K562 (cell line): Measurements from ENCODE around the gene MYMX. TPM values are rescaled to one million over a fixed set of nuclear protein-coding genes. Genes with fewer than 3 reads are reported as not detected.
A peak's percentile ranks its signal among the peaks of the same experiment; 100 is the strongest.

Source experiments
- AFF1 ChIP-seq, 2 experiments: fragments of 450-650 bp; IDR thresholded peaks; 2 replicates each; pipeline ENCODE4 v1.6.1; 2018; ENCODE audit warnings: mild to moderate bottlenecking in 2 of 2, low read depth in 1 of 2; ENCODE audit not compliant: partially characterized antibody in 2 of 2
- ARHGAP35 ChIP-seq: fragments of 450-650 bp; IDR thresholded peaks from 2 replicates; pipeline ENCODE4 v1.6.1; 2018; ENCODE audit not compliant: partially characterized antibody
- ATF7 ChIP-seq: fragments of 450-650 bp; IDR thresholded peaks from 2 replicates; pipeline ENCODE4 v1.7.1; 2014; ENCODE audit warnings: mild to moderate bottlenecking, moderate library complexity
- ETS2 ChIP-seq: IDR thresholded peaks from 2 replicates; pipeline ENCODE4 v1.6.1; 2016; ENCODE audit warnings: borderline replicate concordance, missing genetic modification characterization, mild to moderate bottlenecking, moderate library complexity, missing compliant biosample characterization; ENCODE audit not compliant: poor library complexity, severe bottlenecking
- HCFC1 ChIP-seq: IDR thresholded peaks from 2 replicates; pipeline ENCODE4 v1.6.1; 2012; ENCODE audit warnings: low read depth, low read length, improper control_type of control experiment
- PKNOX1 ChIP-seq: fragments of 450-650 bp; IDR thresholded peaks from 2 replicates; pipeline ENCODE4 v1.6.1; 2016
- ZKSCAN1 ChIP-seq: fragments of 150-350 bp; IDR thresholded peaks from 2 replicates; pipeline ENCODE4 v1.6.1; 2016; ENCODE audit warnings: low read depth, low read length
- polyA plus RNA-seq, 8 experiments: library from polyadenylated mRNA; depleted of rRNA in 4 of 8; stranded (reverse) in 5 of 8; unstranded in 3 of 8; fragments of >200 nt; fragmentation: Nextera tagmentation in 2 of 8; fragmentation: Illumina TruSeq in 1 of 8; extraction: Ambion mirVana in 2 of 8; extraction: Trizol in 1 of 8; gene quantifications; 2 replicates each; pipeline versions ENCODE4 v1.2.1 to v1.2.3, GENCODE V29; 2011 to 2014; ENCODE audit warnings: inconsistent platforms in 1 of 8, missing spikeins in 1 of 8
- total RNA-seq, 7 experiments: library from RNA; depleted of rRNA in 6 of 7; stranded (reverse); fragments of >200 nt in 6 of 7; fragmentation: Illumina TruSeq in 2 of 7; extraction: Trizol in 2 of 7; gene quantifications; 2 replicates each; pipeline versions ENCODE4 v1.2.1 to v1.2.3, GENCODE V29; 2011 to 2021; ENCODE audit warnings: low replicate concordance in 1 of 7

The MYMX gene
- total and polyA plus RNA-seq, 9 of the 15 experiments (the other 6 are each of a cell fraction or from before 2014, with no cell fraction given), result 0.12 TPM; not detected in 8

- no peak for TF ChIP-seq ETS2
- no peak for TF ChIP-seq AFF1 (IDR thresholded peaks at IDR 0.05; ENCODE audit: low read depth in 1 of 2, partially characterized antibody in 2 of 2)
- no peak for TF ChIP-seq ARHGAP35
- peak; percentile 34 for TF ChIP-seq PKNOX1
- TF ChIP-seq ZKSCAN1, result no peak
- TF ChIP-seq HCFC1, result peak; percentile 23; the same call in 1 of the 2 replicates
- peak; percentile 63; the same call in 1 of the 2 replicates for TF ChIP-seq ATF7
Observed at GRCh38 chr6:44172731-44173500, 43.8 kb upstream of the MYMX start (continued).
